Tibial nerve (tissue), 4 donors: ENCODE data around the gene STIMATE. TPM values are rescaled to one million over a fixed set of nuclear protein-coding genes. Genes with fewer than 3 reads are reported as not detected.

ENCODE experiments used
- DNase-seq, 2 donors: peaks; one replicate each; pipeline ENCODE4 v3.0.0-alpha.2; 2019; ENCODE audit warnings: low spot score in 2 of 2
- H3K27ac ChIP-seq, 4 donors: fragments of 200-600 bp; sonication (generic) in 3 of 4; one replicate each; pipeline ENCODE4 v1.5.1; 2017 to 2019; ENCODE audit warnings: mild to moderate bottlenecking in 1 of 4
- H3K27me3 ChIP-seq, 2 donors: fragments of 200-600 bp; sonication (generic) in 1 of 2; one replicate each; pipeline versions ENCODE4 v1.5.1 to v1.6.0; 2017 to 2019
- H3K36me3 ChIP-seq, 3 donors: fragments of 200-600 bp; sonication (generic); one replicate each; pipeline ENCODE4 v1.5.1; 2018 to 2019
- H3K4me1 ChIP-seq, 4 donors: fragments of 200-600 bp; sonication (generic) in 3 of 4; one replicate each; pipeline ENCODE4 v1.5.1; 2017 to 2019
- H3K4me3 ChIP-seq, 4 donors: fragments of 200-600 bp; sonication (generic) in 3 of 4; one replicate each; pipeline ENCODE4 v1.5.1; 2017 to 2019; ENCODE audit warnings: mild to moderate bottlenecking in 1 of 4, moderate library complexity in 1 of 4
- H3K9me3 ChIP-seq, 4 donors: fragments of 200-600 bp; sonication (generic) in 3 of 4; one replicate each; pipeline ENCODE4 v1.5.1; 2017 to 2019
- CTCF ChIP-seq, 5 experiments: fragments of 200-600 bp in 3 of 5; fragments of 450-650 bp in 2 of 5; sonication (generic) in 3 of 5; IDR thresholded peaks; one replicate each; pipeline ENCODE4 v1.5.1; 2016 to 2019; ENCODE audit warnings: antibody characterized with exemption in 5 of 5, mild to moderate bottlenecking in 3 of 5, moderate library complexity in 2 of 5
- EP300 ChIP-seq, 2 donors: sonication (generic); formaldehyde crosslinking; IDR thresholded peaks; one replicate each; pipeline ENCODE4 v1.6.1; 2017; ENCODE audit warnings: antibody characterized with exemption in 2 of 2, mild to moderate bottlenecking in 1 of 2
- POLR2A ChIP-seq, 2 donors: fragments of 450-650 bp; IDR thresholded peaks; one replicate each; pipeline ENCODE4 v1.6.1; 2017; ENCODE audit warnings: antibody characterized with exemption in 2 of 2, mild to moderate bottlenecking in 2 of 2, moderate library complexity in 2 of 2
- WGBS, 2 donors: methylation state at CpG; one replicate each; pipeline ENCODE4 v1.1.5; 2018; 5-methylcytosine and 5-hydroxymethylcytosine counted together
- total RNA-seq, 4 donors: library from RNA; depleted of rRNA; stranded (reverse); fragments of >200 nt; gene quantifications; one replicate each; pipeline ENCODE4 v1.1.0, GENCODE V29; 2016

STIMATE gene
- total RNA-seq, 4 donors from 2014 or later, result 35.4 to 82.3 (median 46.0) TPM

- no peaks in the 10 kb centered on the region for H3K27me3 ChIP-seq
- H3K4me1 ChIP-seq, result no peaks in the 10 kb centered on the region
- 87% methylated on average over 2 of the region's 2 CpGs for WGBS, 2 donors
- no peak for DNase-seq
- H3K27ac ChIP-seq, result no peak overlapping the region
- TF ChIP-seq EP300 (IDR thresholded peaks at IDR 0.05) (no peak), POLR2A (IDR thresholded peaks at IDR 0.05) (no peak), CTCF (IDR thresholded peaks at IDR 0.05) (no peak)
- peaks cover 0 to 72% (median 0%) of the 10 kb centered on the region in 3 donors for H3K36me3 ChIP-seq
- no peak overlapping the region for H3K4me3 ChIP-seq
- H3K9me3 ChIP-seq, result no peaks in the 10 kb centered on the region
Observed at GRCh38 chr3:52920841-52921240, 23.5 kb upstream of the STIMATE start.

GRCh38 chr3:52917044-52917443, 19.7 kb upstream of the STIMATE start:
- peaks cover 0 to 80% (median 0%) of the 10 kb centered on the region in 3 donors for H3K36me3 ChIP-seq
- 60 to 75% methylated on average over 3 of the region's 3 CpGs for WGBS, 2 donors
- no peak overlapping the region for H3K4me3 ChIP-seq
- no peaks in the 10 kb centered on the region for H3K9me3 ChIP-seq
- H3K4me1 ChIP-seq, result no peaks in the 10 kb centered on the region
- H3K27me3 ChIP-seq, result no peaks in the 10 kb centered on the region
- no peak for TF ChIP-seq CTCF (IDR thresholded peaks at IDR 0.05)
- no peak for TF ChIP-seq EP300 (IDR thresholded peaks at IDR 0.05)
- no peak for TF ChIP-seq POLR2A (IDR thresholded peaks at IDR 0.05)
- H3K27ac ChIP-seq, result no peak overlapping the region
- no peak for DNase-seq

GRCh38 chr3:52915294-52915693, 17.9 kb upstream of the STIMATE start:
- no peak for DNase-seq
- Histone ChIP-seq H3K4me3 (no peak overlapping the region), H3K4me1 (no peaks in the 10 kb centered on the region), H3K36me3 (peaks cover 0 to 76% (median 0%) of the 10 kb centered on the region in 3 donors), H3K9me3 (no peaks in the 10 kb centered on the region), H3K27me3 (no peaks in the 10 kb centered on the region), H3K27ac (no peak overlapping the region)
- TF ChIP-seq CTCF (IDR thresholded peaks at IDR 0.05) (no peak), EP300 (IDR thresholded peaks at IDR 0.05) (peak in 1 of 2 donors; percentile 7), POLR2A (IDR thresholded peaks at IDR 0.05) (no peak)
- WGBS, 2 donors, result 84 to 89% methylated on average over 6 of the region's 6 CpGs

GRCh38 chr3:52912885-52913731, 15.8 kb upstream of the STIMATE start:
- H3K27ac ChIP-seq, result no peak overlapping the region
- no peaks in the 10 kb centered on the region for H3K4me1 ChIP-seq
- H3K9me3 ChIP-seq, result no peaks in the 10 kb centered on the region
- H3K36me3 ChIP-seq, result peaks cover 0 to 72% (median 0%) of the 10 kb centered on the region in 3 donors
- no peak for DNase-seq
- TF ChIP-seq CTCF (IDR thresholded peaks at IDR 0.05) (no peak), POLR2A (IDR thresholded peaks at IDR 0.05) (no peak), EP300 (IDR thresholded peaks at IDR 0.05) (no peak)
- 78 to 79% methylated on average over 9 of the region's 9 CpGs for WGBS, 2 donors
- H3K4me3 ChIP-seq, result no peak overlapping the region
- H3K27me3 ChIP-seq, result no peaks in the 10 kb centered on the region

- Histone ChIP-seq H3K36me3 (peaks cover 0 to 80% (median 0%) of the 10 kb centered on the region in 3 donors), H3K27me3 (no peaks in the 10 kb centered on the region), H3K4me3 (no peak overlapping the region), H3K4me1 (no peaks in the 10 kb centered on the region), H3K27ac (no peak overlapping the region), H3K9me3 (no peaks in the 10 kb centered on the region)
- no peak for DNase-seq
- WGBS, 2 donors, result 93% methylated on average over 6 of the region's 6 CpGs
- TF ChIP-seq CTCF (IDR thresholded peaks at IDR 0.05) (no peak), EP300 (IDR thresholded peaks at IDR 0.05) (no peak)
Observed at GRCh38 chr3:52910823-52911222, 13.5 kb upstream of the STIMATE start.
